ENCODE results near the gene LTF. TPM values are rescaled to one million over a fixed set of nuclear protein-coding genes. Genes with fewer than 3 reads are reported as not detected.

Gene LTF
- total RNA-seq, 1 donor, result not detected

DNA sequence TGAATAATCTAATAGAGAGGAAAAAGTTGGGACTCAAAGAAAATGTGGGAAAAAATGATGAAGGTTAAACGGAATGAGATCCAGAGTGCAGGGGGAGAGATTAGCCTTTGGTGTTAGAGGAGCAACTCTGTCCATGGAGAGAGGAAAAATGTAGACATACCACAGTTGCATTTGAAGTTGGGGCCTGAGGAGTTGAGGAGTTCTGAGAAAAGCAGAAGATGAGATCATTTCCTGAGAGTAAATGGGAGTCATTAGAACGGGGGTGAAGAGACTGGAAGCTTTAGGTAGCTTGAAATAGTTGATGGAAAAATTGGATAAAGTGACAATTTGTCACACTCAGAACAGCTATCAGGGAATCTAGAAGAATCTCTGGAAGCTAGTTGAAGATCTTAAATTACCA is 65.1 kb downstream of the LTF start:
- TF ChIP-seq, protein P1, sequence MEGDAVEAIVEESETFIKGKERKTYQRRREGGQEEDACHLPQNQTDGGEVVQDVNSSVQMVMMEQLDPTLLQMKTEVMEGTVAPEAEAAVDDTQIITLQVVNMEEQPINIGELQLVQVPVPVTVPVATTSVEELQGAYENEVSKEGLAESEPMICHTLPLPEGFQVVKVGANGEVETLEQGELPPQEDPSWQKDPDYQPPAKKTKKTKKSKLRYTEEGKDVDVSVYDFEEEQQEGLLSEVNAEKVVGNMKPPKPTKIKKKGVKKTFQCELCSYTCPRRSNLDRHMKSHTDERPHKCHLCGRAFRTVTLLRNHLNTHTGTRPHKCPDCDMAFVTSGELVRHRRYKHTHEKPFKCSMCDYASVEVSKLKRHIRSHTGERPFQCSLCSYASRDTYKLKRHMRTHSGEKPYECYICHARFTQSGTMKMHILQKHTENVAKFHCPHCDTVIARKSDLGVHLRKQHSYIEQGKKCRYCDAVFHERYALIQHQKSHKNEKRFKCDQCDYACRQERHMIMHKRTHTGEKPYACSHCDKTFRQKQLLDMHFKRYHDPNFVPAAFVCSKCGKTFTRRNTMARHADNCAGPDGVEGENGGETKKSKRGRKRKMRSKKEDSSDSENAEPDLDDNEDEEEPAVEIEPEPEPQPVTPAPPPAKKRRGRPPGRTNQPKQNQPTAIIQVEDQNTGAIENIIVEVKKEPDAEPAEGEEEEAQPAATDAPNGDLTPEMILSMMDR (IDR thresholded peaks at IDR 0.05; ENCODE audit: insufficient read depth, low read length), result no peak
- DNase-seq (ENCODE audit: low read depth), result no peak
- no peak overlapping the region for H3K4me3 ChIP-seq (ENCODE audit: low read depth, low read length)

DNA sequence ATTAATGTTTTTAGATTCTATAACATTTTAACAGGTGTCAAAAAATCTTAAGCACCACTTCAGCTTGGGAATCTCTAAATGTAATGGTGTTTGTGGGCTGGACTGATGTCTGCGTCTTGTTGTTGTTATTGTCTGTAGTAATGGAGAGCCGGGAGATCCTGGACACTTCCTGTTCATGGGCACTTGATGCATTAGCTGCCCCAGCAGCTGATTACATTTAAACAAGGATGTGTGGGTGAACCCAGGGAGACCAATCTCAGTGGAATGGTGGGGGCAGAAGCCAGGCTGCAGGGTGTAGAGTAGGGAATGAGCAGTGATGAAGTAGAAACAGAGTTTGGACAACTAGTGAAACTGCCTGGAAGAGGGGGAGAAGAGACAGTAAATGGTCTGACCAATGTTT is 65.6 kb downstream of the LTF start:
- TF ChIP-seq, protein P1 (IDR thresholded peaks at IDR 0.05; ENCODE audit: insufficient read depth, low read length), result no peak
- H3K4me3 ChIP-seq (ENCODE audit: low read depth, low read length), result no peak overlapping the region
- no peak for DNase-seq (ENCODE audit: low read depth)

- TF ChIP-seq, protein P1 (IDR thresholded peaks at IDR 0.05; ENCODE audit: insufficient read depth, low read length), result no peak
- DNase-seq (ENCODE audit: low read depth), result no peak
- no peak overlapping the region for H3K4me3 ChIP-seq (ENCODE audit: low read depth, low read length)
These were observed 66.3 kb downstream of the LTF start for GRCh38 chr3:46398186-46398955.

DNA sequence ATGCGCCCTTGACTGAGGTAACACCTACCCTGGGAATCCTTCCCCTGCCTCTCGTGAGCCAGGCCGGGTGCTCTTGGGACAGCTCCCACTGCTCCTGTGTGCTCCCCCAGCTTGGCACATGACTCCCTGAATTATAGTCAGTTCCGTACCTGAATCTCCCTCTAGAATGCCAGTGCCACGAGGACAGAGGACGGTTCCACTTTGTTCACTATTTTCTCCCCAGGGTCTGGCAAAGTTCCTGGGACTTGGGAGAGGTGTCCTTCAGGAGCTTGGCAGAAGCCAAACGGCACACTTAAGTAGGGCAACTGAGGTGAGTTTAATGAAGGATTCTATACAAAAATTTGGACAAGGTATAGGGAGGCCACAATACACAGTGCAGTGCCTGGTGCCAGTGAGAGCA is 67.6 kb downstream of the LTF start:
- no peak for DNase-seq (ENCODE audit: low read depth)
- no peak overlapping the region for H3K4me3 ChIP-seq (ENCODE audit: low read depth, low read length)
- TF ChIP-seq, protein P1 (IDR thresholded peaks at IDR 0.05; ENCODE audit: insufficient read depth, low read length), result no peak

DNA sequence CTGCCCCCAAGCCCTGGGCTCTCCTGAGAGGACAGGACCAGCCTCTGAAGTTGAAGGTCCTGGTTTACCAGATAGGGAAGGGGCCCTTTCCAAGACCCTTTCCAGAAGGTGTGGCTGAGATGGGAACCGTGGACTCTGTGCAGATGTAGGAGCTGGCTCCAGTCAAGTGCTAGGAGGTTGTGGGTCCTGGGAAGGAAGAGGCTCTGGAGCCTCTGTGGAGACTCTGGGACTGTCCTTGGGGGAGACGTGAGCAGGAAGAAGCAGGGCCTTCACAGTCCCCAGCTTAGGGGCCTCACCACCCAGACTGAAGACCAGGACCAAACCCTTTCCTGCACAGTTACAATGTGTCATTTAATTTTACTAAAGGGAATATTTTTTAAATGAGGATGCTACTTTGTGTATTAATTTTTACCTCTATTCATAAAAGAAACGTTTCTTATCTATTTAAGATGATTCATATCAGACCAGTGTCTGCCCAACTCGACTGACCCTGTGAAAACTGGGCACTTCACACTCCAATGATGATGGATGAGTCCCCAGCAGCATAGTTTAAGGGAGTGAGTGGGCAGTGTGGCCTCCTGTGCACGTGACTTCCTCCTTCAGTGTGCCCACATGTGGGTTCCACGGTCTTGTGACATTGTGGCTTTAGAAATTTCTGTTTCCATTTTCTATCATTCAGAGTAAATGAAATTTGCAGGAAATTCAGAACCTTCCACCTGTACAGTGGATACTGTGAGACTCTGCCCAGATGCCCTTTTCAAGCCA is 68.8 kb downstream of the LTF start:
- TF ChIP-seq, protein P1 (IDR thresholded peaks at IDR 0.05; ENCODE audit: insufficient read depth, low read length), result no peak
- no peak overlapping the region for H3K4me3 ChIP-seq (ENCODE audit: low read depth, low read length)
- no peak for DNase-seq (ENCODE audit: low read depth)

DNA sequence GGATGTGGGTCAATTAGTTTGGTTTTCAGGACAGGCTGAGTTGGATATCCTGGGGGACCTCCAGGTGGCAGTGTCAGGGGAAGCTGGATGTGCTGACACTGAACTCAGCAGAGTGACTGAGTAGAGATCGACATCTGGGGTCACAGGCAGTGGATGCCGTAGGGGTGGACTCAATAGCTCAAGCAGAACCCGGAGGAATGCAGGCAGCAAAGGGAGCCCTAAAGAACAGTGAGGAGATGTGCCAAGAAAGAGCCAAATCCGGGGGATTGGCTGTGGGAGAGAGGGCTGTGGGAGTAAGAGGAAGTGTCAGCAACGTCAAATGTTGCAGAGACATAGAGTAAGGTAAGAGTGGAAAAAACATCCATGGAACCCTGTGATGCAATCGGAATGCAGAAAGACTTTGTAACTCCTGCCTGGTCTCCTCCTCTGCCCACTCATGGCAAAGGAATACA is 69.5 kb downstream of the LTF start:
- TF ChIP-seq, protein P1 (IDR thresholded peaks at IDR 0.05; ENCODE audit: insufficient read depth, low read length), result no peak
- H3K4me3 ChIP-seq (ENCODE audit: low read depth, low read length), result no peak overlapping the region
- DNase-seq (ENCODE audit: low read depth), result no peak
